Posterior vena cava (tissue), 2 donors: ENCODE measurements around the gene SLC38A4. TPM values are rescaled to one million over a fixed set of nuclear protein-coding genes. Genes with fewer than 3 reads are reported as not detected.
"Not testable (repeated sequence)": the region's sequence is repeated elsewhere in the genome, so short reads cannot be mapped to it uniquely, and the experiment has no call there.

Experiments
- DNase-seq: peaks from one replicate; pipeline ENCODE4 v3.0.0-alpha.2; 2020; ENCODE audit warnings: low spot score
- intact Hi-C, 2 donors: fragments of 100-400 bp; cut with DNase I; formaldehyde crosslinking; loops; one replicate each; pipeline versions ENCODE4 v1.14.1 to v1.14.2; 2022 to 2023
- total RNA-seq, 2 donors: library from RNA; stranded (reverse); fragmentation: NEBNext Ultra II Directional; extraction: Animal tissue kit (Norgen Biotek cat#: 25700); gene quantifications; one replicate each; pipeline ENCODE4 v1.2.1, GENCODE V29; 2021
- donor health status: DM: yes; HTN: yes; CAD: no.
- donor health status: DM: yes; HTN: yes; CAD: no.

The SLC38A4 gene
- total RNA-seq, 2 donors from 2014 or later = 1.0 to 1.5 TPM

- intact Hi-C loops = no loop called here
- no peak for DNase-seq
Measured at GRCh38 chr12:46785382-46785781, 40.4 kb downstream of the SLC38A4 start.

GRCh38 chr12:46783871-46784270 is 41.9 kb downstream of the SLC38A4 start:
- no peak for DNase-seq
- intact Hi-C loops = no loop called here

GRCh38 chr12:46779879-46780278 is 45.9 kb downstream of the SLC38A4 start:
- DNase-seq = no peak
- intact Hi-C loops = no loop called here

GRCh38 chr12:46779063-46779462 is 46.7 kb downstream of the SLC38A4 start:
- no peak for DNase-seq
- intact Hi-C loops = no loop called here

GRCh38 chr12:46778415-46778814 is 47.4 kb downstream of the SLC38A4 start:
- DNase-seq = no peak
- intact Hi-C loops = no loop called here

- intact Hi-C loops = no loop called here
- DNase-seq = no peak
Measured at GRCh38 chr12:46777587-46777986, 48.2 kb downstream of the SLC38A4 start.

GRCh38 chr12:46775796-46776195 is 50.0 kb downstream of the SLC38A4 start:
- intact Hi-C loops = no loop called here
- no peak for DNase-seq

- DNase-seq = no peak
- intact Hi-C loops = no loop called here
Measured at GRCh38 chr12:46774322-46774633, 51.5 kb downstream of the SLC38A4 start.

- intact Hi-C loops = no loop called here
Measured at GRCh38 chr12:46773586-46774321, 52.0 kb downstream of the SLC38A4 start.

GRCh38 chr12:46771268-46771827 is 54.4 kb downstream of the SLC38A4 start:
- no peak for DNase-seq
- intact Hi-C loops = no loop called here

More at GRCh38 chr12:46773586-46774321, 52.0 kb downstream of the SLC38A4 start:
- DNase-seq = no peak

GRCh38 chr12:46770501-46771183 is 55.2 kb downstream of the SLC38A4 start:
- intact Hi-C loops = no loop called here
- DNase-seq = no peak

GRCh38 chr12:46764005-46764404 is 61.8 kb downstream of the SLC38A4 start:
- no peak for DNase-seq
- intact Hi-C loops = no loop called here

- no peak for DNase-seq
- intact Hi-C loops = no loop called here
Measured at GRCh38 chr12:46763230-46763629, 62.6 kb downstream of the SLC38A4 start.

- no peak for DNase-seq
- intact Hi-C loops = no loop called here
Measured at GRCh38 chr12:46754550-46754949, 71.2 kb downstream of the SLC38A4 start.

- intact Hi-C loops = no loop called here
- DNase-seq = no peak
Measured at GRCh38 chr12:46752396-46752795, 73.4 kb downstream of the SLC38A4 start.

- intact Hi-C loops = no loop called here
- DNase-seq = no peak
Measured at GRCh38 chr12:46751173-46751572, 74.6 kb downstream of the SLC38A4 start.

GRCh38 chr12:46749322-46749721 is 76.5 kb downstream of the SLC38A4 start:
- no peak for DNase-seq
- intact Hi-C loops = no loop called here

GRCh38 chr12:46744283-46744682 is 81.5 kb downstream of the SLC38A4 start:
- intact Hi-C loops = no loop called here
- DNase-seq = no peak

GRCh38 chr12:46743456-46743855 is 82.3 kb downstream of the SLC38A4 start:
- intact Hi-C loops = no loop called here
- DNase-seq = no peak

- intact Hi-C loops, DNase-seq: not testable (repeated sequence)
Measured at GRCh38 chr12:46742271-46742670, 83.5 kb downstream of the SLC38A4 start.

- DNase-seq = no peak
- intact Hi-C loops = no loop called here
Measured at GRCh38 chr12:46725332-46725731, 100.5 kb downstream of the SLC38A4 start.
